AG10803 (cell line): ENCODE data around the gene ILKAP.

Experiments
- DNase-seq: peaks from one replicate; pipeline ENCODE4 v3.0.0; 2010; ENCODE audit warnings: low read depth
- H3K4me3 ChIP-seq: 2 replicates; pipeline ENCODE4 v1.5.1; 2011; ENCODE audit warnings: mild to moderate bottlenecking, low read length, control low read depth
- CTCF ChIP-seq: conservative IDR thresholded peaks from 2 replicates; pipeline ENCODE4 v1.5.1; 2011; ENCODE audit warnings: mild to moderate bottlenecking, low read length, control low read depth, inconsistent platforms

The ILKAP gene

DNA sequence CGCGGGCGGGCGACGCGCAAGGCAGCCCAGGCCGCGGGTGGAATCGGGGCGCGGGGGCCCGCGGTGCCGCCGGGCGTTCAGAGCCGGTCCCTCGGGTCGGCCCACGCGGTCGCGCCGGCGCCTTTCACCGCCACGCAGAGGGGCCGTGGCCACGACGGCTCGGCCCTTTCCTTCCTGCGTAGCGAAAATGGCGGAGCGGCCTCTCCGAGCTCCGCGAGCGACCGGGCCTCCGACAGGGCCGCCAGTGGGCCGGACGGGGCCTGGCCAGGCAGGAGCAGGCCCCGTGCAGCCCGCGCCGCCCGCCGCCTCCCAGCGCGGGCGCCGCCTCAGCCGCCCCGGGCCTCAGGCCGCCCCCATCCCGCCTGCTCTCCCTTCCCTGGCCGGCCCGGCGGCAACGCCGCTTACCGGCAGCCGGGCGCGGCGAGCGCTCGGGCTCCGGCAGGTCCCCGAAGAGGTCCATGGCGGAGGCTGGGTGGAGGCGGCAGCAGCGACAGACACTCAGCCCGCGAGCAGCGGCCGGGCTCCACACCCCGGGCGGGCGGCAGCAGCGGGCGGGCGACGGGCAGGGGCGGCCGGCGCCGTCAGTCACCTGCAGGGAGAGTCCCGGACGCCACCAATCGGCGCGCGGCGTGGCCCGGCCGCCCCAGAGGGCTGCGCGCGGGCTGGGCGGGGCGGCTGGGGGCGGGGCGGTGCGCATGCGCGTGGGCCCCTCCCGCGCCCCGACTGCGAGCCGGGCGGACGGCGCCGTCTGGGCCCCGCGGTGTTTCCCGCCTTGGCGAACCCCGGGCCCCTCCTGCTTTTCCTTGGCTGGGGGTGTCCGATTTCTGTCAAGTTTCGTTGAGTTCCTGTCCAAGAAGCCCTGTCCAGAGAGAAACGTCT is at the start of gene ILKAP:
Gene ILKAP (minus strand): TSS at position 602 of the 879 bp plus-strand sequence. CDS start 142 bp downstream, at position 460.
- peak; percentile 79 for DNase-seq
- no peak for TF ChIP-seq CTCF
- H3K4me3 ChIP-seq = peak within 1 kb of the TSS; percentile 81

- DNase-seq = no peak
- H3K4me3 ChIP-seq = no peak overlapping the region
- no peak for TF ChIP-seq CTCF
Observed at GRCh38 chr2:238252766-238253630, 49.5 kb upstream of the ILKAP start.

- H3K4me3 ChIP-seq = no peak overlapping the region
- TF ChIP-seq CTCF = no peak
- DNase-seq = no peak
Observed at GRCh38 chr2:238251986-238252385, 48.5 kb upstream of the ILKAP start.

- TF ChIP-seq CTCF = no peak
- no peak for DNase-seq
- no peak overlapping the region for H3K4me3 ChIP-seq
Observed at GRCh38 chr2:238251331-238251730, 47.8 kb upstream of the ILKAP start.

DNA sequence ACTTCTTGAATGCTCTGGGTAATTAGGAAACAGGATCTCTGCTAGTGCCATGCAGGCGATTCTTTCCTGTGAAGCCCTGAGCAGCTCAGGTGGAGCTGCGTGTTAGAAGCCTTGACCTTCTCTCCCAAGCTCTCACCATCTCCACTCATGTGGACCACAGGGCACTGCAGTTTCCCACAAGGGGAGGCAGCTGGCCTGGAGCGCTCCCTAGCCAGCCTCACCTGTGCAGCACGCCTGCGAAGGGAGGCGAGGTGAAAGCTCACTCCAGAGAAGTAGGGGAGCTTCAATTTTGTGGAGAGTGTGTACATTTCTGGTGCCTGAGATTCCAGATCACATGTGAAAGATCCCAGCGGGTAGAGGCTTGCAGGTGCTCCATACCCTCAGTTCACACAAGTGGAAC is 47.4 kb upstream of the ILKAP start:
- TF ChIP-seq CTCF = no peak
- no peak for DNase-seq
- H3K4me3 ChIP-seq = no peak overlapping the region

DNA sequence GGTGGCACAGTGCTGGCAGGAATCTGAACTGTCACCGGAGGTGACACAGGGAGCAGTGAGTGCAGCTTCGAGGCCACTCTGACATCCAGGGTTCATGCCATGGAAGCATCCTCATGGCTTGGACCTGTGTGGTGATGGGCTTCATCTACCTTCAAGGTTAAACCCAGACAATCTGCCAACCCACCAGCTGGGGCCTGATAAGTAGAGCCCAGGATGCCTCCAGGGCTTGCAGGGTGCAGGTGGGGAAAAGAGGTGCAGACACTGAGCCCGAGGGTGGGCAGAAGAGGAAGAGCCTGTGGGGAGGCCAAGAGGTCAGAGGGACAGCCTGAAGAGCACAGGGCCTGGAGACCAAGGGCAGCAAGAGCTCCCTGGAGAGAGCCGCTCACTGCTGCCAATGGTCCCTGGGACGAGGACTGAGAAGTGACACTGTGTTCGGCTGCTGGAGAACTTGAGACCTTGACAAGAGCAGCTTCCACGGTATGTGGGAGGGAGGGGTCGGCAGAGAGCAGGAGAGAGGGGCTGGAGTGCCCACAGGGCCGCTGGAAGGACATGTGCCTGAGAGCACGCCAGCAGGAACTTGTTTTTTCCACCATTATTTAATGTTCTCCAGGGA is 44.5 kb upstream of the ILKAP start:
- no peak for TF ChIP-seq CTCF
- no peak overlapping the region for H3K4me3 ChIP-seq
- no peak for DNase-seq
